KOPT-K1 (cell line): ENCODE data around the gene CARMIL1.
"Not testable (repeated sequence)": the region's sequence is repeated elsewhere in the genome, so short reads cannot be mapped to it uniquely, and the experiment has no call there.

Source experiments
- H3K27ac ChIP-seq: fragments of 200-600 bp; sonication (generic); 2 replicates; pipeline ENCODE4 v1.5.1; 2016; ENCODE audit warnings: antibody characterized with exemption, mild to moderate bottlenecking, low read depth, low read length; ENCODE audit not compliant: poor library complexity, severe bottlenecking
- H3K36me3 ChIP-seq: fragments of 200-600 bp; sonication (generic); 2 replicates; pipeline ENCODE4 v1.5.1; 2017; ENCODE audit warnings: antibody characterized with exemption, mild to moderate bottlenecking, low read length, moderate library complexity; ENCODE audit not compliant: insufficient read depth
- H3K9me3 ChIP-seq: fragments of 200-600 bp; sonication (generic); 2 replicates; pipeline ENCODE4 v1.5.1; 2017; ENCODE audit warnings: antibody characterized with exemption, low read length, mild to moderate bottlenecking; ENCODE audit not compliant: insufficient read depth, poor library complexity, severe bottlenecking

Gene CARMIL1

GRCh38 chr6:25290306-25291060, 11.3 kb downstream of the CARMIL1 start:
- H3K36me3 ChIP-seq: no peaks in the 10 kb centered on the region
- H3K9me3 ChIP-seq: no peaks in the 10 kb centered on the region
- no peak overlapping the region for H3K27ac ChIP-seq

GRCh38 chr6:25292384-25292783, 13.2 kb downstream of the CARMIL1 start:
- H3K36me3 ChIP-seq: no peaks in the 10 kb centered on the region
- H3K9me3 ChIP-seq: no peaks in the 10 kb centered on the region
- H3K27ac ChIP-seq: no peak overlapping the region

- no peaks in the 10 kb centered on the region for H3K36me3 ChIP-seq
- no peak overlapping the region for H3K27ac ChIP-seq
- H3K9me3 ChIP-seq: no peaks in the 10 kb centered on the region
Measured at GRCh38 chr6:25295651-25296050, 16.5 kb downstream of the CARMIL1 start.

- Histone ChIP-seq H3K36me3 (no peaks in the 10 kb centered on the region), H3K27ac (no peak overlapping the region), H3K9me3 (no peaks in the 10 kb centered on the region)
Measured at GRCh38 chr6:25296217-25296905, 17.2 kb downstream of the CARMIL1 start.

GRCh38 chr6:25297039-25297441, 17.9 kb downstream of the CARMIL1 start:
- no peaks in the 10 kb centered on the region for H3K9me3 ChIP-seq
- H3K36me3 ChIP-seq: no peaks in the 10 kb centered on the region
- no peak overlapping the region for H3K27ac ChIP-seq

- Histone ChIP-seq H3K9me3 (no peaks in the 10 kb centered on the region), H3K27ac (no peak overlapping the region), H3K36me3 (no peaks in the 10 kb centered on the region)
Measured at GRCh38 chr6:25297823-25298522, 18.8 kb downstream of the CARMIL1 start.

GRCh38 chr6:25298523-25298865, 19.3 kb downstream of the CARMIL1 start:
- not testable (repeated sequence) for H3K36me3 ChIP-seq, H3K27ac ChIP-seq, H3K9me3 ChIP-seq

GRCh38 chr6:25301362-25301761, 22.2 kb downstream of the CARMIL1 start:
- Histone ChIP-seq H3K36me3 (no peaks in the 10 kb centered on the region), H3K27ac (no peak overlapping the region), H3K9me3 (no peaks in the 10 kb centered on the region)

- Histone ChIP-seq H3K9me3 (no peaks in the 10 kb centered on the region), H3K36me3 (no peaks in the 10 kb centered on the region), H3K27ac (no peak overlapping the region)
Measured at GRCh38 chr6:25302151-25302550, 23.0 kb downstream of the CARMIL1 start.

- Histone ChIP-seq H3K27ac (no peak overlapping the region), H3K36me3 (no peaks in the 10 kb centered on the region), H3K9me3 (no peaks in the 10 kb centered on the region)
Measured at GRCh38 chr6:25302677-25303128, 23.5 kb downstream of the CARMIL1 start.

- Histone ChIP-seq H3K27ac (no peak overlapping the region), H3K36me3 (no peaks in the 10 kb centered on the region), H3K9me3 (no peaks in the 10 kb centered on the region)
Measured at GRCh38 chr6:25303254-25303653, 24.1 kb downstream of the CARMIL1 start.

GRCh38 chr6:25306379-25306778, 27.2 kb downstream of the CARMIL1 start:
- no peaks in the 10 kb centered on the region for H3K36me3 ChIP-seq
- no peak overlapping the region for H3K27ac ChIP-seq
- H3K9me3 ChIP-seq: no peaks in the 10 kb centered on the region

- Histone ChIP-seq H3K27ac (no peak overlapping the region), H3K9me3 (no peaks in the 10 kb centered on the region), H3K36me3 (no peaks in the 10 kb centered on the region)
Measured at GRCh38 chr6:25307805-25308494, 28.8 kb downstream of the CARMIL1 start.

GRCh38 chr6:25309886-25310285, 30.7 kb downstream of the CARMIL1 start:
- Histone ChIP-seq H3K9me3 (no peaks in the 10 kb centered on the region), H3K36me3 (no peaks in the 10 kb centered on the region), H3K27ac (no peak overlapping the region)

GRCh38 chr6:25311331-25311840, 32.2 kb downstream of the CARMIL1 start:
- Histone ChIP-seq H3K36me3 (no peaks in the 10 kb centered on the region), H3K9me3 (no peaks in the 10 kb centered on the region), H3K27ac (no peak overlapping the region)
